ENCODE results near the gene APC2.
"Not testable (repeated sequence)": the region's sequence is repeated elsewhere in the genome, so short reads cannot be mapped to it uniquely, and the experiment has no call there.

Gene APC2

DNA sequence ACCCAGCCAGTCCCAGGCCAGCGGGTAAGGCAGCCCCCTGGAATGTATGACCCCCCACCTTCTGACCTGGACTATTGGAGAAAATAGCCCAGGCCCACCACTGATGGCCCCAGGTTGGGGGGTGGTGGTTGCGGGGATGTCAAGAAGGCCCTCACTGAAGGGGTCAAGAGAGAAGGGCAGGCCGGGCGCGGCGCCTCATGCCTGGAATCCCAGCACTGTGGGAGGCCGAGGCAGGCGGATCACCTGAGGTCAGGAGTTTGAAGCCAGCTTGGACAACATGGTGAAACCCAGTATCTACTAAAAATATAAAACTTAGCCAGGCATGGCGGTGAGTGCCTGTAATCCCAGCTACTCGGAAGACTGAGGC is 64.4 kb downstream of the APC2 start:
- DNase-seq, result no peak

DNA sequence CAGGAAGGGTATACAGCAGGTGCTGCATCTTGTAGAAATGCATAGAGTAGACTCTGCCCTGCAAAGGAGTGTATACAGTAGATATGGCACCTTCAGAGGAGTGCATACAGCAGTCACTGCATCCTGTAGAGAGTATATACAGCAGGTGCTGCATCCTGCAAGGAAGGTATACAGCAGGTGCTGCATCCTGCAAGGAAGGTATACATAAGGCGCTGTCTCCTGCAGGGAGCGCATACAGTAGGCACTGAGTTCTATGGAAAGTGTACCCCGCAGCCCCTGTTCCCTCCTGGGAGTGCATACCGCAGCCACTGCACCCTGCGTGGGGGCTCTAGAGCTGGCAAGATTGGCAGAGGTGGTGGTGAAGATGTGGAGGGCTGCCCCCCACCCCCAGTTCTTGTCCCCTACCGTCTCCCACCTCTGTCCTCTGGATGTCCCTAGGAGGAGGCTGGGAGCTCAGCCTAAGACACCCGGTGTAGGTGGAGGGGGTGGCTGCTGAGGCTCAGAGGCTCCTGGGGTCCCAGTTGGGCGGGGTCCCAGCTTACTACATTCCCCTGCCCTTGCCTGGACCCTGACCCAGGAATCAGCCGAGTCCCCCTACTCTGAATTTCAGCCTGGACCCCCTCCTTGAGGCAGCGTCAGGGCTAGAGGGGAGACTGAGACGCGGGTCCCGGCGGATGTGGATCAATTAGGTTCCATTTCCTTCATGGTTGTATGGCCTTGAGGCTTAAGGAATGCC is 65.2 kb downstream of the APC2 start:
- DNase-seq, result no peak

DNA sequence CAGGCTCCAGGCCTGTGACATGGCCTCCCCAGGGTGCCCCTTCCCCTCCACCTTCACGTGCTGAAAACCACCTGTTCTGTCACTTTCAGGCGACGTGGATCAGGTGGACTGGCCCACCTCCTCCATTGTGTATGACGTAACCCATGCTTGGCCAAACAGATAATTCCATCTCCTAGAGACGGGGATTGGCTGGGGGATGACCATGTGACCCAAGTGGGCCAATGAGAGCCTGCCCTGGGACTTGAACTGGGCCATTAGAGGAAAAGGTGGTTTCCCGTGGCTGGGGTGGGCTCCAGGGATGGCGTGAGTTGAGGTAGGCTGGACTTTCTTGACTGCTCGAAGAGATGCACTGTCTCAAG is 66.5 kb downstream of the APC2 start:
- no peak for DNase-seq

DNA sequence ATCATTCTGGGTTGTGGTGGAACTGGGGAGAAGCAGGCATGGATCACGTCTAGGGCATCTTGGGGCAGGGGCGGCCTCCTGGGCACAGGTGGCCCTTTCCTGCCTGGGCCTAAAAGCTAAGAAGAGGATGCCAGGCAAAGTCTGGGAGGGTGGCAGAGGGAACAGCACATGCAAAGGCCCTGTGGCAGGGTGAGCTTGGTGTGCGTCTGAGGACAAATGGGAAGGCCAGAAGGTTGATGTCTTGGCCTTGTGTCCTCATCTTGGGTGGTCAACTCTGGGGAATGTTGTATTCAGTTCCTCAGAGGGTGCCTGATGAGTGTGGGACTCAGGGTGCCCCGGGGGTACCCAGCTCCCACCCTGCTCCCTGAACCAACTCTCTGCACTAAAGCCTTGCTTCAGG is 68.5 kb downstream of the APC2 start:
- DNase-seq, result no peak

DNA sequence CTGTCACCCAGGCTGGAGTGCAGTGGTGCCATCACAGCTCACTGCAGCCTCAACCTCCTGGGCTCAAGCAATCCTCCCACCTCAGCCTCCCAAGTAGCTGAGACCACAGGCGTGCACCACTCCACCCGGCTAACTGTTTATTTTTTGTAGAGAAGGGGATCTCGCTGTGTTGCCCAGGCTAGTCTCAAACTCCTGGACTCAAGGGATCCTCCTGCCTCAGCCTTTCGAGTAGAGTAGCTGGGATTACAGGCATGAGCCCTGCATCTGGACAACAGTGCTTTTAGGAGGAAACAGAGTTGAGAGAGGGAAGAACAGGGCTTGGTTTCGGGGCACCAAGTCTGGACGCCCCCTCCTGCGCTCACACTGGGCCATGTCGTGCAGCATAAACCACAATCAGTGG is 69.9 kb downstream of the APC2 start:
- DNase-seq, result not testable (repeated sequence)

DNA sequence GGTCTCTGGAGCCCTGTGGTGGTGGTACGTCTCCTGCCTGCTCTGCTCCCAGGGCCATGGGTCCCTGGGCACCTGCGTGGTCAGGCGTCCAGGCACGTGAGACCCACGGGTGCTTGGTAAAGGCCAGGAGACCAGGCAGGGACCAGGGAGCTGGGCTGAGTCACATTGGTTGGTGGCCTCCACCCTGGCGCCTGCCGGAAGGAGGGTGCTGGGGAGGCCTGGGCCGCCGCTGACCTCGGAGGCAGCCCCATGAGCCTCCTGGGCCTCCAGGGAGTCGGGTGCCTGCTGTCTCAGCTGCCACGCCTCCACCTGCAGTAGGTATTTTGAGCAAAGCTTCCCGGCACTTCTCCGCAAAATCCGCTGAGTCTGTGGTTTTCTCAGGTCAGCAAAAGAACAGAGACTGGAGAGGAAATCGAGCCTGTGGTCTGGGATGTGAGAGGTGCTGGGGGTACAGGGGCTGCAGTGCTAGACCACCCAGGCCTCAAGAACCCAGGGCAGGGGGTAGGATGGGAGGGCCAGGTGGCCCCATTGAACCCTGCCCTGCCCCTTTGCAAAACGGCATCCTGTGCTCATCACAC is 70.4 kb downstream of the APC2 start:
- DNase-seq, result no peak

DNA sequence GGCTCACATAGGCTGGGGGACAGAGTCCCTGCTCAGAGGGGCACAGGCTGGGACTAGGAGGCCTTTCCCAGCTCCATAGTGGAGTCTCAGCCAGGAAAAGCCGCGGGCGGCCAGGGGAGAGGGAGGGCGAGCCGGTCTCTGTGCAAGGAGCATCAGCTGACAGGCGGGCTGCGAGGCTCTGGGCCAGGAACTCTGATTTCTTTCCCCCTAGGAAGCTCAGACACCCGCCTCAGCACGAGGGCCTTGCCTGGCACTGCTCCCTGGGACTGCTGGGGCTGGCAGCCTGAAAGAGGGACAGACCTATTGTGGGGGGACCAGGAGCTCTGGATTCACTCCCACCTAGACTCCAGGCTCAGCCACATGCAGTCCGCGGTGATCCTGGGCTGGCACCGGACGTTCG is 71.7 kb downstream of the APC2 start:
- DNase-seq, result peak; percentile 27 to 47

DNA sequence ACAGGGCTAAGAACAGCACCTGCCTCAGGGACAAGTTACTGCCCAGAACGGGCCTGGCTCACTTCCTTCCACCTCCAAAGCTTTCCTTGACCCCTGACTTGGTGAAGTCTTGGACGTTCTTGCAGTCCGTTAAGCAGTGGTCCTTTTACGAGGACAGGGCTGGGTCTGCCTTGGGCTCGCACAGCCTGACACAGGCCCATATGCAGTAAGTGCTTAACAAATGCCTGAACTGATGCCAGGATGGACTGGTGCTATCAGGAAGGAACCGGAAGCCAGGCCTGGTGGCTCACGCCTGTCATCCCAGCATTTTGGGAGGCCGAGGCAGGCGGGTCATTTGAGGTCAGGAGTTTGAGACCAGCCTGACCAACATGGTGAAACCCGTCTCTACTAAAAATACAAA is 72.1 kb downstream of the APC2 start:
- no peak for DNase-seq

DNA sequence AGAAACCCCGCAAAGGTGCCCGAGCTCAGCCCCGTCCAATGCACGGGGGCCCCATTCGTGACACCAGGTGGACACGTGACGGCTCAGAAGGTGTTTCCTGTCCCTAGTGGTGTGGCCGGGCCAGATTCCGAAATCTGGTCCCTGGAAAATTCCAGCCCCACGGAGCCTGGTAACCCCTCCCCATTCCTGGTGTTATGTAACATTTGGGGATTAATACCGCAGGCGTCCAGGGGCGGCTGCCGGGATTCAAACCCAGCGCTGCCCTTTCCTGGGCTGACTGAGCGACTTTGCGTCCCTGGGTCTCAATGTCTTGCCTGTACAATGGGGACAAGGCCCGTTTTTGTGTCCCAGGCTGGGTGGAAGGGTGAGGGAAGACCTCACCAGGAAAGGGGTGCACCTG is 72.9 kb downstream of the APC2 start:
- no peak for DNase-seq
